Fibroblast of lung (primary cell): ENCODE measurements around the gene PID1. TPM values are rescaled to one million over a fixed set of nuclear protein-coding genes. Genes with fewer than 3 reads are reported as not detected.

Experiments
- DNase-seq, 2 donors: peaks; one replicate each; pipeline versions ENCODE4 v3.0.0 to v3.0.0-alpha.2; 2010; ENCODE audit warnings: low read depth in 2 of 2
- H2AFZ ChIP-seq: 2 replicates; pipeline ENCODE4 v1.5.1; 2012; ENCODE audit warnings: low read length, control low read depth, inconsistent platforms
- H3K27ac ChIP-seq: 2 replicates; pipeline ENCODE4 v1.5.1; 2011; ENCODE audit warnings: low read length, control low read depth; ENCODE audit not compliant: insufficient read depth
- H3K27me3 ChIP-seq: 2 replicates; pipeline ENCODE4 v1.5.1; 2011; ENCODE audit warnings: mild to moderate bottlenecking, low read length; ENCODE audit not compliant: control insufficient read depth, insufficient read depth
- H3K36me3 ChIP-seq: 2 replicates; pipeline ENCODE4 v1.5.1; 2011; ENCODE audit warnings: low read length; ENCODE audit not compliant: control insufficient read depth, insufficient read depth
- H3K4me1 ChIP-seq: 2 replicates; pipeline ENCODE4 v1.5.1; 2011; ENCODE audit warnings: low read length; ENCODE audit not compliant: control insufficient read depth, insufficient read depth; ENCODE audit errors: extremely low read depth
- H3K4me2 ChIP-seq: 2 replicates; pipeline ENCODE4 v1.5.1; 2011; ENCODE audit warnings: low read length, control low read depth; ENCODE audit not compliant: insufficient read depth; ENCODE audit errors: extremely low read depth
- H3K4me3 ChIP-seq, 4 experiments: fragments of 200-600 bp in 1 of 4; sonication (generic) in 1 of 4; replicated peaks in 1 of 4; 2 replicates each; pipeline ENCODE4 v1.5.1; 2011 to 2016; ENCODE audit warnings: low read length in 4 of 4, low read depth in 3 of 4, mild to moderate bottlenecking in 3 of 4, control low read depth in 2 of 4, inconsistent platforms in 1 of 4, mixed read lengths in 1 of 4; ENCODE audit not compliant: insufficient read depth in 1 of 4; ENCODE audit errors: control extremely low read depth in 1 of 4
- H3K79me2 ChIP-seq: 2 replicates; pipeline ENCODE4 v1.5.1; 2012; ENCODE audit warnings: mild to moderate bottlenecking, low read length, inconsistent platforms; ENCODE audit not compliant: control insufficient read depth, insufficient read depth
- H3K9ac ChIP-seq: 2 replicates; pipeline ENCODE4 v1.5.1; 2011; ENCODE audit warnings: mild to moderate bottlenecking, low read length, control low read depth; ENCODE audit not compliant: insufficient read depth
- H3K9me3 ChIP-seq: 2 replicates; pipeline ENCODE4 v1.5.1; 2012; ENCODE audit warnings: low read depth, low read length; ENCODE audit not compliant: control insufficient read depth, insufficient read depth
- H4K20me1 ChIP-seq: 2 replicates; pipeline ENCODE4 v1.5.1; 2011; ENCODE audit warnings: low read length; ENCODE audit not compliant: control insufficient read depth, insufficient read depth; ENCODE audit errors: extremely low read depth
- EZH2 ChIP-seq: IDR thresholded peaks from 2 replicates; pipeline ENCODE4 v1.5.1; 2012; ENCODE audit warnings: low read length, control low read depth, mild to moderate bottlenecking; ENCODE audit errors: missing control alignments
- polyA plus RNA-seq, 2 donors: library from polyadenylated mRNA; depleted of rRNA in 1 of 2; stranded (reverse) in 1 of 2; unstranded in 1 of 2; fragments of >200 nt; gene quantifications; 2 replicates each; pipeline ENCODE4 v1.2.1, GENCODE V29; 2011 to 2012; ENCODE audit warnings: missing spikeins in 1 of 2
- total RNA-seq: library from RNA; depleted of rRNA; stranded (reverse); fragments of >200 nt; gene quantifications from 2 replicates; pipeline ENCODE4 v1.2.1, GENCODE V29; 2014
- TF ChIP-seq, protein P1 (sequence below), 2 donors: IDR thresholded peaks in 1 of 2; conservative IDR thresholded peaks in 1 of 2; 1 replicate in 1 of 2; 2 replicates in 1 of 2; pipeline ENCODE4 v1.5.1; 2011 to 2012; ENCODE audit warnings: low read length in 2 of 2, control low read depth in 1 of 2, inconsistent platforms in 1 of 2, low read depth in 1 of 2, mild to moderate bottlenecking in 1 of 2

The PID1 gene
- total and polyA plus RNA-seq, 2 donors (not counting 1 experiment from before 2014, with no cell fraction given) = 15.7 to 29.6 TPM

DNA sequence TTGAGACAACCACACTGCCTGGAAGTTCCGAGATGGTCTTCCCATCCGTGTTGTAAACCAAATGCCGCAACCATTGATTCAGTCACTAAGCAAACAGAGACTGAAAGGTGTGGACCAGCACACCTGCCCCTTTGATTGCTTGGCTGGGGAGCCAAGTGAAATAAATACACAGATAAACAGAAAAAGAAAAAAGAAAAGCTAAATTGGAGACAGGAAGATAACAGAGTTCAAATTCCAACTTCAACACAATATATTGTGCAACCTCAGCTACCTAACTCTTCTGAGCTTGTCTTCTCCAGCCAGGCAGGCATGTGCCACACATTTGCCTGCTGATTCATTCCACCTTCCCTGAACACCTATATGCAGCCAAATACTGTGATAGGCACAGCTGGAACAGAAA is 110.9 kb downstream of the PID1 start:
- no peaks in the 10 kb centered on the region for H4K20me1 ChIP-seq
- no peaks in the 10 kb centered on the region for H3K27me3 ChIP-seq
- no peaks in the 10 kb centered on the region for H3K9me3 ChIP-seq
- H3K79me2 ChIP-seq = no peaks in the 10 kb centered on the region
- no peak overlapping the region for H3K4me3 ChIP-seq
- DNase-seq = no peak
- H3K4me1 ChIP-seq = no peaks in the 10 kb centered on the region
- no peak overlapping the region for H3K27ac ChIP-seq
- H2AFZ ChIP-seq = no peak overlapping the region
- no peak overlapping the region for H3K9ac ChIP-seq
- H3K4me2 ChIP-seq = no peak overlapping the region
- no peaks in the 10 kb centered on the region for H3K36me3 ChIP-seq
- no peak for TF ChIP-seq EZH2
- TF ChIP-seq, protein P1, sequence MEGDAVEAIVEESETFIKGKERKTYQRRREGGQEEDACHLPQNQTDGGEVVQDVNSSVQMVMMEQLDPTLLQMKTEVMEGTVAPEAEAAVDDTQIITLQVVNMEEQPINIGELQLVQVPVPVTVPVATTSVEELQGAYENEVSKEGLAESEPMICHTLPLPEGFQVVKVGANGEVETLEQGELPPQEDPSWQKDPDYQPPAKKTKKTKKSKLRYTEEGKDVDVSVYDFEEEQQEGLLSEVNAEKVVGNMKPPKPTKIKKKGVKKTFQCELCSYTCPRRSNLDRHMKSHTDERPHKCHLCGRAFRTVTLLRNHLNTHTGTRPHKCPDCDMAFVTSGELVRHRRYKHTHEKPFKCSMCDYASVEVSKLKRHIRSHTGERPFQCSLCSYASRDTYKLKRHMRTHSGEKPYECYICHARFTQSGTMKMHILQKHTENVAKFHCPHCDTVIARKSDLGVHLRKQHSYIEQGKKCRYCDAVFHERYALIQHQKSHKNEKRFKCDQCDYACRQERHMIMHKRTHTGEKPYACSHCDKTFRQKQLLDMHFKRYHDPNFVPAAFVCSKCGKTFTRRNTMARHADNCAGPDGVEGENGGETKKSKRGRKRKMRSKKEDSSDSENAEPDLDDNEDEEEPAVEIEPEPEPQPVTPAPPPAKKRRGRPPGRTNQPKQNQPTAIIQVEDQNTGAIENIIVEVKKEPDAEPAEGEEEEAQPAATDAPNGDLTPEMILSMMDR (conservative IDR thresholded peaks at IDR 0.05 in 1 of 2, IDR thresholded peaks at IDR 0.05 in 1 of 2; ENCODE audit: low read depth in 1 of 2, low read length in 2 of 2) = no peak

DNA sequence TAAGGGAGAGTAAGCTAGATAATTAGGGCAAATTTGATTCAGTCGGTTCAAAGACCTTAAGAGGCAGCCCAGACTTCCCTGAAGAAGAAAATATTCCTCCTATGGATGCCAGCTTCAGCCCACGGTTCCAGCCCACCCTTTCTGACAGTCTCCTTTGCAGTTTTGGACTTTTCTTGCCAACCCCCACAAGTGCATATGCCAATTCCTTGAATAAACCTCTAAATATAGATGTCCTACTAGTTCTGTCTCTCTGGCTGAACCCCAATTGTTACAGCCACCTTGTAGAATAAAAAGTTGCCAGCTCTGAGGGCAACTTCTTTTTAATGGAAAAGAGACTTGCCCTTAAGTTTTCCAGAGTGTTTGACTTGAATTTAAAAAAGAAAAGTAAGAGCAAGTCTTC is 111.7 kb downstream of the PID1 start:
- H4K20me1 ChIP-seq = no peaks in the 10 kb centered on the region
- H3K4me1 ChIP-seq = no peaks in the 10 kb centered on the region
- H3K36me3 ChIP-seq = no peaks in the 10 kb centered on the region

DNA sequence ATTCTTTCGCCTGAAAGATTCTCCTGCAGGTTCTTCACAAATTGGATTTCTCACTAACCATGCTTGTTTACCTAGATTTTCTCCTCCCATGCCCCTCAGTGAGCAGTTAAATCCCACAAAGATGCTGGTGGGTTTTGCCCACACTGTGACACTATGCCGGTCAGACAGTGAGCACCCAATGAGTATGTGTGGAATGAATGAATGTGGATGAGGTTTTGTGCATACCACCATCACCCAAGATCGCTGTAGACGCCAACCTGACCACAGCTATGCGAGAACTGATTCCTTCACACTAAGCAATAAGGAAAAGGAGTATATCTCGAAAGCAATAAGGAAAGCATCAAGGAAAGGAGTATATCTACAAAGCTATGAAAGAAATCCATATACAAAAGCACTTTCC is 116.7 kb downstream of the PID1 start:
- Histone ChIP-seq H3K79me2 (no peaks in the 10 kb centered on the region), H3K4me3 (no peak overlapping the region), H2AFZ (no peak overlapping the region), H4K20me1 (no peaks in the 10 kb centered on the region), H3K9me3 (no peaks in the 10 kb centered on the region), H3K27ac (no peak overlapping the region), H3K9ac (no peak overlapping the region), H3K4me2 (no peak overlapping the region), H3K27me3 (no peaks in the 10 kb centered on the region), H3K4me1 (no peaks in the 10 kb centered on the region), H3K36me3 (no peaks in the 10 kb centered on the region)
- TF ChIP-seq EZH2 = no peak
- TF ChIP-seq, protein P1 (conservative IDR thresholded peaks at IDR 0.05 in 1 of 2, IDR thresholded peaks at IDR 0.05 in 1 of 2; ENCODE audit: low read depth in 1 of 2, low read length in 2 of 2) = no peak
- DNase-seq = peak in 1 of 2 donors; percentile 99

More for the DNA sequence above, 111.7 kb downstream of the PID1 start:
- no peak overlapping the region for H3K27ac ChIP-seq
- no peak overlapping the region for H2AFZ ChIP-seq
- H3K4me2 ChIP-seq = no peak overlapping the region
- no peak overlapping the region for H3K9ac ChIP-seq
- no peaks in the 10 kb centered on the region for H3K9me3 ChIP-seq
- DNase-seq = no peak
- H3K27me3 ChIP-seq = no peaks in the 10 kb centered on the region
- TF ChIP-seq EZH2 = no peak
- TF ChIP-seq, protein P1 (conservative IDR thresholded peaks at IDR 0.05 in 1 of 2, IDR thresholded peaks at IDR 0.05 in 1 of 2; ENCODE audit: low read depth in 1 of 2, low read length in 2 of 2) = no peak
- H3K4me3 ChIP-seq = no peak overlapping the region
- no peaks in the 10 kb centered on the region for H3K79me2 ChIP-seq
